Measurements from ENCODE around the gene COL20A1.

The COL20A1 gene

DNA sequence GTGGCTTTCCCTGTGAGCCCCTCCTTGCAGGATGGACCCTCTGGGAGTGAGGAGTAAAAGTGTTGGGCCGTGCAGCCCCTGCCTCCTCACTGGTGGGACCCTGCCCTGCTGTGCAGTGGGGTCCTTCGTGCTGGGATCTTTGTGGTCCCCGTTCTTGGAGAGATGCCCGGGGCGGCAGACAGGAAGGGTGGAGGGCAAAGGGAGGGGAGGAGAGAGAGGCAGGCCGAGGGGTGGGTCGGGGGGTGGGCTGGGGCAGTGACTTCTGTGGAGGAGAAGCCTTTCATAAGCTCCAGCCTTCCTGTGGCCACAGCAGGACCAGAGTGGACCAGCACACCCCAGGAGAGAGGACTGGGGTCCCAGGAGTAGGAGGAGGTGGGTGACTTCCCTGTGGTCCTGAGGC is at the start of gene COL20A1:
TSS of gene COL20A1 (plus strand) at position 283 of the 400 bp plus-strand sequence. CDS start 1,922 bp downstream, outside the sequence.
- DNase-seq = no peak

DNA sequence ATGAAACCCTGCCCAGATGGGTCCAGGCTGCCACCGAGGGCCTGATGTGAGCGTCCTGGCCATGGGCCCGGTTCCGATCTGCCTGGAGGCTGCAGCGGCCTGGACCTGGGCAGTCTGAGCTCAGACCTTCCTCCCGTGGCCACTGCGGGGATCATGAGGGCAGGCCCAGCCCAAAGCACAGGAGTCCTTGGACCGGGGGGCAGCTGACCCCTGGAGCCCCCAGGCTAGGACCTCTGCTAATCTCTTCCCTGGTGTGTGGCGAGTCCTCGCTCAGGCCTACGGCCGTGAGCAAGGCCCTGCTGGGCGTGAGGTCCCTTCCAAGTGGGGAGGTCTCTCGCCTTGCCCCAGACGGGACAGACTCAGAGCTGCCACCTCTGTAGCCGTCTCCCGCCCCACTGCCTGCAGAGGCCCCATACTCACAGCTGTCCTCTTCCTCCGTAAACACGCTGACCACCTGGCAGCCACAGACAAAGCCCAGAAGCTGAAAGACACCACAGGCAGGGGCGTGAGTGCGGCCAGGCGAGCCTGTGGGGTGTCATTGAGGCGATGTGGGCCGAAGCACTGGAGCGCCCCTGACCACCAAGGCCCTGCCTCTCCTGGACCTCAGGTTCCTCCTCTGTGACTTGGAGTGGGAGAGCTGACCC is 49.3 kb upstream of the COL20A1 start:
- DNase-seq = no peak

DNA sequence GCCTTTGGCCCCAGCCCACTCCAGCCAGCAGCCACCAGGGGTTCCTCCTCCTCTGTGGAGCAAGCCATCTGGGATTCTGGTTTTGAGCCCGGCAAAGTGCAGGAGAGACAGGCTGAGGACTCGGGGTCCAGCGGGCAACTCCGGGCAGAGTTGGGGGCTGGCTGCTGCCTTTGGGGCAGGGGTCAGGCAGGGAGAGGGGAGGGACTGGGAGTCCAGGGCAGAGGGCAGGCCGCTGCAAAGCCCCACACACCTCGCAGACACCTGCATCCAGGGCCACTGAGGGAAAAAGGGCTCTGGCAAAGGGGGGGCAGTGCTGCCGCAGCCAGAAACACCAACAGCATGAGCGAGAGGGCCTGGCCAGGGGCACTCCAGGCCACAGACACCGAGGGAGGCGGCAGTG is 48.5 kb upstream of the COL20A1 start:
- no peak for DNase-seq

- peak in 3 of 56 donors; percentile 14 to 30 (median 16) for DNase-seq
Observed at GRCh38 chr20:63246490-63247288, 46.3 kb upstream of the COL20A1 start.

GRCh38 chr20:63247671-63248228 is 45.2 kb upstream of the COL20A1 start:
- no peak for DNase-seq

DNA sequence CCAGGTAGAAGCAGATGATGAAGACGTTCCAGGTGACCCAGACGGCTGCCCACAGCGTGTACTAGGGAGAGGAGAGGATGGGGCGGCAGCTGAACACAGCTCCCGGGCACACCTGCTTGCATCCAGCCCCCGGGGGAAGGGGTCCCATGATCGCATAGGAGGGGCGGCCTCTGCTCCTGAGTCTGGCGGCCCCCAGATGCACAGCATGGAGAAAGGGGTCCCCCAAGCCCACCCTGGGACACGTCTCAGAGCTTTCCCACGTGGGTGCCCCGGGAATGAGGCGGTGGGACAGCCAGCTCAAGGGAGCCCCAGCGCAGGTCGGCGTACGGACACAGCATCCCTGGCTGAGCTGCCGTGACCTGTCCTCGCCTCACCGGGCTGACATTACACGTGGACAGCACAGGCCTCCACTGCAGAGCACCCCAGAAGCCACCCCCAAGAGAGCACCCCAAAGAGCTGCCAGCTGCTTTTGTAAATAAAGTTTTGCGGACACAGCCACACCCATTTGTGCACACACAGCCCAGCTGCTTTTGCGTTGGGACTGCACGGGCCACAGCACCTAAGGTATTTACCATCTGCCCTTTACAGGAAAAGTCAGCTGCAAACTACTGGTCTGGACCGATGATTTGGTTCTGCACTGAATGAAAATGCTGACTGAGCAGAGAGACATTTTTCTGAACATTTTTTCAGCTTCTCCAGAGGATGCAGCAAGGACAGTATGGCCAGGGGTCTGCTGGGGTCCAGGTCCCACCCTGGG is 44.0 kb upstream of the COL20A1 start:
- no peak for DNase-seq

GRCh38 chr20:63249891-63250290 is 43.1 kb upstream of the COL20A1 start:
- DNase-seq = no peak

GRCh38 chr20:63251350-63251749 is 41.6 kb upstream of the COL20A1 start:
- DNase-seq = peak in 13 of 56 donors; percentile 16 to 62 (median 46)

DNA sequence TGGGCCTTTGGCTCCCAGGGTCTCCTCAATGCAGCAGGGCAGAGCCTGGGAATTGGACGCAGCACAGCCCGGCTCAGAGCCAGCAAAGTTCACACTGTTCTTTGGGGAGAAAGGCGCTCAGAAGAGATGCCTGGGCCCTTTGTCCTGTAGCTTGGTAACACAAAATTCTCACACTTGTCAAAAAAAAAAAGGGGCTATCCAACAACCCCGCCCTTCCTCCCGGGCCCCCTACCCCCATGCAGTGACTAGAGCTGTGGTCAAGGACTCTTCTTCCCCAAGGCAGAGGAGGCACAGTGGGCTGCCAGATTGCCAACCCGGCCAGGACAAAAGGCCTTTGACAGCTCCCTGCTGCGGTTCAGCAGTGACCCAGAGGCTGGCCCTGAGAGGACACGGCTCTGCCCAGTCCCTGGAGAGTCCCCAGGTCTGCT is 40.7 kb upstream of the COL20A1 start:
- peak in 50 of 56 donors; percentile 14 to 89 (median 58) for DNase-seq

DNA sequence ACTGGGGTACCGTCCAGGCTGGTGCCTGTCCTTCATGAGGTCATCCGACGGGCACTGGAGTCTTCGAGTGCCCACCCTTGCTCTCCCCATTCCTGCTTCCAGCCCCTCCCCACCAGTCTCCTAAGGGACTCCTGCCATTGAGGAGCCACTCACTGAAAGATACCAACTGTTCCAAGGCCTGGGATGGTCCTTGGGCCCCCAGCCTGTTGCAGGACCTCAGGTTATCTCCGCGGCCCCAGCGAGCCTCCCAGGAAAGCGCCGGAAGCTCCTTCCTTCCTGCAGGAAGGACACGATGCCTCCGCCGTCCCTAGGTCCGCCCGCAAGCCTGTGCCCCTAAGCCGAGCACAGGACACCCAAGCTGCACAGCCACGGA is 39.9 kb upstream of the COL20A1 start:
- no peak for DNase-seq

DNA sequence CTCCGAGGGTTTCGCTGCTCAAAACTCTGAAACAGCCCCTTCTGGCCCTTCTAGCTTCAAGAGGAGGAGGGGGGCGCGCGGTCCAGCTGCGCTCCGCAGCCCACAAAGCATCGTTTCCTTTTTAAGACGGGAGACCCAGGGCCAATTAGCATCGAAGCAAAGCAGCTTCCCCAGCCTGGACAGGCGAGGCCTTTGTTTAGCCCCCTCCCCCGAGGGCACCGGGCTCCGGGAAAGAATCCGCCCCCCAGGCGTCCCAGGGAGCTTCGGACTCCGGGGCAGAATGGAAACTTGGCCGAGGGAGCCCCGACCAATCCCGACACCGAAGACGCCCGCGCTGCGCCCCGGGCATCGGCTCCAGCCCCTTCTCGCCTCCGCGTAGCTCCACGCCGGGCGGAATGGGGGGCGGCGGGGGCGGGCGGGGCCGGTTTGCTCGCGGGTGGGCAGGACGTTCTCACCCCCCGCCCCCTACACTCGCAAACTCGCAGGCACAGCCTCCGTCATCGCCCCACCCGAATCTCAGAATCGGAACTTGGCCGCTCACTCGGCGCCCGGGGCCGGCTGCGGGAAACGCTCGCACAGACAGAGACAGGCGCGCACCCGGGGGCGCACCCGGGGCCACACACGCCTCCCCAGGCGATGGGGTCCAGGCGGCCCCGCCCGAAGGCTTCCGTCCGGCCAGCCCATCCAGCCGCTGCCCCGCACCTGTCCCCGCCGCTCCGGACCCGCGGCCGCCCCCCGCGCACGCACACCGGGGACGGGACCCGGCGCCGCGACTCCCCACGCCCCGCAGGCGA is 39.4 kb upstream of the COL20A1 start:
- DNase-seq = peak in 39 of 56 donors; percentile 10 to 88 (median 52)

DNA sequence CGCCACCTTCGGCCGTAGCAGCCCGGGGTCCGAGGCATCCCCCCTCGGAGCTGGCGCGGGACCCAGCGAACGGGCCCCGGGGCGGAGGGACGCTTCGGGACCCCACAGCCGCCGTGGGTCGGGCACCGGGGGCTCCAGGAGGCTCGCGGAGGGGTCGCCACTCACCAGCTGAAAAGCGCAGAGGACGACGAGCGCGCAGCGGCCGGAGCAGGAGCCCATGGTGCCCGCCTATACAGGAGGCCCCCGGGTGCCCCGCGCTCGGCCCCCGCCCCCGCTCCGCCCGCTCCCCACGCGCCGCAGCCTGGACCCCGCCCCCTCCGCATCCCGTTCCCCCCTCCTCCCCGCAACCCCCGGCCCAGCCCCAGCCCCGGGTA is 38.8 kb upstream of the COL20A1 start, which contains the start of gene NKAIN4:
TSS of gene NKAIN4 (minus strand) at position 232 of the 374 bp plus-strand sequence. CDS start at position 219, 13 bp downstream.
- DNase-seq = peak in 3 of 56 donors; percentile 3 to 52 (median 29)

GRCh38 chr20:63254606-63255384 is 38.2 kb upstream of the COL20A1 start:
- DNase-seq = no peak

- no peak for DNase-seq
Observed at GRCh38 chr20:63255931-63256704, 36.9 kb upstream of the COL20A1 start.

GRCh38 chr20:63256954-63257353 is 36.0 kb upstream of the COL20A1 start:
- DNase-seq = no peak

- DNase-seq = no peak
Observed at GRCh38 chr20:63257629-63258028, 35.4 kb upstream of the COL20A1 start.

- peak in 2 of 56 donors; percentile 19 to 20 for DNase-seq
Observed at GRCh38 chr20:63258781-63259180, 34.2 kb upstream of the COL20A1 start.

DNA sequence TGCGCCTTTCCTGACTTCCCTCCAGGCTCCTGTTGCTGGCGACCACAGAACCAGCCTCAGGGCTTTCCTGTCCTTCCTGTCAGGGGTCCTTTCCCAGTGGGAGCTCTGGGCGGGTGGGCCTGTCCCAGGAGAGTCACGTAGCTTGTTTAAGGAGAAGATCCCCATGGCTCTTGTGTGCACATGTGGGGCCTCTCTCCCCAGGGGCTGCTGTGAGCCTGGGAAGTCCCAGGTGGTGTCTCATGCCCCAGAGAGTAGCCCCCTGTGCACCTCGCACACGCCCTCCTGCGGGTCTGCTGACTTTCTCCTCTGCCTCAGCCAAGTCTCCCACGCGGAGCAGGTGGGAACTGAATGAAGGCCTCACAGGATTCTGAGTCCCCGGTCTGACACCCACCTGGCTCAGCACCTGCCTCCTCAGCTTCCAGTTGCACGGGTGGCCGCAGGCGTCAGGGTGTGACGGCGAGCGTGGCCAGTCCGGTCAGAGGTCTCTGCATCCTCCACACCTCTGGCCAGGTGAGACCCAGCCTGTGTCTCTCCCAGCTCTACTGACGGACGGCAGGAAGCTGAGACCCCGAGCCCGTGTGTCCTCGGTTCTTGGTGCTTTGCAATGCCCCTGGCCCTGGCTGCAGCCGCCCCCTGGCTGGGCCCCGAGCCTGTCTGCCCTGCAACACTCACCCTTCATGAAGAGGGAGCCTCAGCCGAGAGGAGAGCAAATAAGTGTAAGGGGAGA is 33.1 kb upstream of the COL20A1 start:
- DNase-seq = no peak
